Kasumi-1 (cell line): Measurements from ENCODE around the gene SHH.
A peak's percentile ranks its signal among the peaks of the same experiment; 100 is the strongest.

ENCODE experiments used
- DNase-seq, 2 experiments: peaks; one replicate each; lab custom pipeline; 2025; lab: John Stamatoyannopoulos, UW

Gene SHH

GRCh38 chr7:155764438-155764793 lies 47.8 kb downstream of the SHH start:
- peak; percentile 83 to 93 for DNase-seq

DNA sequence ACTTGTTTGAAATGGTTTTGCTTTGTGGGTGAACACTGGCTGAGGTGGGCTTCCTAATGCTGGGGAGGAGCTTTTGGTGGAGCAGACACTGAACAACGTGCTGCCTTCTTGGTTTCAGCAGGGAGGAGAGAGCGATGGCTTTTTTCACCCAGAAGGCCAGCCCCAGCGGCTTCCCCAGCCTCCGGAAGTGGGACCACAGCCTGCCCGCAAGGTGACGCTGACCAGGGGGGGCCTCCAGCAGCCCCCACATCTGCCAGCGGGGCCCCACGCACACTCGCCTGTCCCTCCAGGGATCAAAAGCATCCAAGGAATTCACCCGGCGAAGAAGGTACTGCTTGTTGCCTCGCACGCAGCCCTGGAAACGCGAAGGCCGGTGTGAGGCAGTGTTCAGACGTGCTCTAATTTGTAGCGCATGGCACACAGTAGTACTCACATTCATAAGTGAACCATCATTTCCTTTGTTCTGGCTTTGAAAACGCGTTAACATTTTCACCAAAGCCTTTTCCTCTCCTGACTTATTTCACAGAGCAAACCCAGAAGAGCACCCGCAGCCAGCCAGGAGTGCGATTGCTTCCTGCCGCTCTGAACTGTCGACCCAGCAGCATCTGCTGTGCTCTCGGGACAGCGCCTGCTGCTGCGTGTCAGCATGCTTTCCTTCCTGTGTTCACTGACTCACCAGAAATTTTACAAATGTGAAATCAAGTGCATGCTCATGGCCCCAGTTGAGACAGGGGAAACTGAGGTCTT lies 48.4 kb downstream of the SHH start:
- peak; percentile 88 to 95 for DNase-seq

GRCh38 chr7:155763122-155763521 lies 49.1 kb downstream of the SHH start:
- DNase-seq = no peak

- DNase-seq = no peak
Measured at GRCh38 chr7:155762655-155763054, 49.6 kb downstream of the SHH start.

DNA sequence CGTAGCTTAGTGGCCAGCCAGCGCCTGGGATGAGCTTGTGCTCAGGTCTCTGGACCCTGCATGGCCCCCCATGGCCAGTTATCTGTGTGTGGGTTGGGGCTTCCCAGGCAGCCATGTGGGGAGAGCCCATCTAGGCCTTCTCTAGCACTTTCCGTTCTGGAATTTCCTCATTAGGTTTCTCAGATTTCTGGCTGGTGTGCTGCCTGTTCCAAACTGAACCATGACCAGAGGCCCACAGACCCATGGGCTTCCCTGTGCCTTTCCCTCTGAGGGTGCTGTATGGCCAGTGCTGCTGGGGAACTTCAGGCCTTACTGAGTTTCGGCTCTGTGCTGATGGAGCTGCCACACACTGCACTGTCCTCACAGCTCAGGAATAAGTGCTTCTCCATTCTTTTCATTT lies 50.2 kb downstream of the SHH start:
- no peak for DNase-seq

- peak; percentile 38 to 46 for DNase-seq
Measured at GRCh38 chr7:155761162-155761561, 51.1 kb downstream of the SHH start.

GRCh38 chr7:155759740-155760430 lies 52.4 kb downstream of the SHH start:
- DNase-seq = no peak

DNA sequence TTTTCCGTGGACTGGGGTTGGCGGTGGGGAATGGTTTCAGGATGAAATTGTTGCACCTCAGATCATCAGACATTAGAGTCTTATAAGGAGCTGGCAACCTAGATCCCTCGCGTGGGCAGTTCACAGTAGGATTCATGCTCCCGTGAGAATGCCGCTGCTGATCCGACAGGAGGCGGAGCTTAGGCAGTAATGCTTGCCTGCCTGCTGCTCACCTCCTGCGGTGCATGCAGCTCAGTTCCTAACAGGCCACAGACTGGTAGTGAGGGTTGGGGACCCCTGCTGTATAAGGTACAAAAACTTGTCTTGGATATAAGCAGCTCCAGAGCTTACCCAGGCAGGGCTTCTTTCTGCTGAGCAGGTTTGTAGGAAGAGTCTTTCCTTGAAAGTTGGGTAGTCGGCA lies 53.9 kb downstream of the SHH start:
- no peak for DNase-seq

GRCh38 chr7:155756322-155756721 lies 55.9 kb downstream of the SHH start:
- DNase-seq = no peak

- no peak for DNase-seq
Measured at GRCh38 chr7:155755026-155755425, 57.2 kb downstream of the SHH start.

- DNase-seq = no peak
Measured at GRCh38 chr7:155754165-155754564, 58.1 kb downstream of the SHH start.

GRCh38 chr7:155753446-155753965 lies 58.8 kb downstream of the SHH start:
- no peak for DNase-seq

GRCh38 chr7:155752756-155753445 lies 59.4 kb downstream of the SHH start:
- no peak for DNase-seq

GRCh38 chr7:155751409-155751808 lies 60.9 kb downstream of the SHH start:
- DNase-seq = no peak

DNA sequence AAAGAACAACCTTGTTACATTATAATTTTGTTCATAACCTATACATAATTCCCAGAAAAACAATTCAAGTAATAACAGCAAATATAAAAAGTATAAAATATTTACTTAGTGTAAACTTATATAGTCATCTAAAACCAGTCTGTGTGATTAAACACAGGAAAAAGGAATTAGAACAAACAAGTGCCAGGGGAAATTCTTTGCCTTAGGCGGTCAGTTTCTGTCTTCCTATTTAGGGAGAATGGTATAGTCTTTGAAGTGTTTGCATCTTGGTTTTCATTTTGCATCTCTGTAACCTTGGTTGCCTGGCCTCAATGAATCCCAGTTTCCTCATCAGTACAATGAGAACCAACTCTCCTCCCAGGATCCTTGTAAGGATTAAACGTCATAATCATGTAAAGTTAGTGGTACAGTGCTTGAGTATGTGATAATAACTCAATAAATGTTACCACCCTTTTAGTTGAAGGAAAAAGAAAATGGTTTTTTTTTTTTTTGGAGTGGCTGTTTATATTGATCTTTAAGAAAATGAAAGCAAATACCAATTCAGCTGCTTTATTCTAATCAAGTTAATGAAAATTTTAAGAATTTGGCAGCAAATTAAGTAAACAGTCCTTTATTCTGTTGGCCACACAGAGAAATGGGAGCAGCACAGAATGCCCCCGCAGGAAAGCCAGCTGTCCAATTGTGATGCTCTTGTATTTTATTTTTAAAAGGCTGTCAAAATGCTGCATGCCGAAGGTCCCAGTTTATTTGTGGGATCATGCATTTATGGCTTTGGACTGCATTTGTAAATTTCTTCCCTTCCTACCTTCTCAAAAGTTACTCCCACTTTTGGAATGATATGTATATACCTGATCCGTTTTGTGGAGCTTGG lies 61.8 kb downstream of the SHH start:
- DNase-seq = no peak
